Measurements from ENCODE around the gene RERE.

RERE gene

GRCh38 chr1:8495928-8496401 is 321.5 kb downstream of the RERE start (continued):
- TF ChIP-seq ZNF174 (tag by site-specific recombination; IDR thresholded peaks at IDR 0.05) (no peak), ZNF660 (tag by site-specific recombination; IDR thresholded peaks at IDR 0.05) (no peak), MZF1 (tag by site-specific recombination; IDR thresholded peaks at IDR 0.05; ENCODE audit: borderline replicate concordance) (no peak), ZNF114 (tag by site-specific recombination; IDR thresholded peaks at IDR 0.05) (no peak), REPIN1 (tag by site-specific recombination; IDR thresholded peaks at IDR 0.05; ENCODE audit: low read depth) (no peak), ZNF391 (tag by site-specific recombination; IDR thresholded peaks at IDR 0.05; ENCODE audit: borderline replicate concordance, low read depth) (no peak), ZNF830 (tag by site-specific recombination; IDR thresholded peaks at IDR 0.05; ENCODE audit: low read depth) (no peak), ZBTB21 (tag by site-specific recombination; IDR thresholded peaks at IDR 0.05) (no peak), OSR2 (tag by site-specific recombination; IDR thresholded peaks at IDR 0.05) (no peak), ZFP37 (tag by site-specific recombination; IDR thresholded peaks at IDR 0.05) (no peak), ZIC2 (tag by site-specific recombination; IDR thresholded peaks at IDR 0.05) (no peak), ZNF354C (tag by site-specific recombination; IDR thresholded peaks at IDR 0.05; ENCODE audit: borderline replicate concordance, low read depth) (no peak), ZNF362 (tag by site-specific recombination; IDR thresholded peaks at IDR 0.05) (0 out of 2 replicates have a peak, but pooled peaks have one; percentile 18), WT1 (tag by site-specific recombination; IDR thresholded peaks at IDR 0.05) (peak; percentile 54; the same call in 1 of the 2 replicates), PRDM2 (tag by site-specific recombination; IDR thresholded peaks at IDR 0.05; ENCODE audit: borderline replicate concordance) (no peak), ZNF335 (tag by site-specific recombination; conservative IDR thresholded peaks at IDR 0.05) (no peak), TRIM28 (IDR thresholded peaks at IDR 0.05; ENCODE audit: borderline replicate concordance, low read length) (no peak), ZNF610 (tag by site-specific recombination; IDR thresholded peaks at IDR 0.05; ENCODE audit: borderline replicate concordance) (no peak), ZNF776 (tag by site-specific recombination; IDR thresholded peaks at IDR 0.05; ENCODE audit: borderline replicate concordance) (no peak)
- TF ChIP-seq, protein P1, sequence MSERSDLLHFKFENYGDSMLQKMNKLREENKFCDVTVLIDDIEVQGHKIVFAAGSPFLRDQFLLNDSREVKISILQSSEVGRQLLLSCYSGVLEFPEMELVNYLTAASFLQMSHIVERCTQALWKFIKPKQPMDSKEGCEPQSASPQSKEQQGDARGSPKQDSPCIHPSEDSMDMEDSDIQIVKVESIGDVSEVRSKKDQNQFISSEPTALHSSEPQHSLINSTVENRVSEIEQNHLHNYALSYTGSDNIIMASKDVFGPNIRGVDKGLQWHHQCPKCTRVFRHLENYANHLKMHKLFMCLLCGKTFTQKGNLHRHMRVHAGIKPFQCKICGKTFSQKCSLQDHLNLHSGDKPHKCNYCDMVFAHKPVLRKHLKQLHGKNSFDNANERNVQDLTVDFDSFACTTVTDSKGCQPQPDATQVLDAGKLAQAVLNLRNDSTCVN (tag by site-specific recombination; optimal IDR thresholded peaks at IDR 0.05), result no peak
- TF ChIP-seq, protein P2, sequence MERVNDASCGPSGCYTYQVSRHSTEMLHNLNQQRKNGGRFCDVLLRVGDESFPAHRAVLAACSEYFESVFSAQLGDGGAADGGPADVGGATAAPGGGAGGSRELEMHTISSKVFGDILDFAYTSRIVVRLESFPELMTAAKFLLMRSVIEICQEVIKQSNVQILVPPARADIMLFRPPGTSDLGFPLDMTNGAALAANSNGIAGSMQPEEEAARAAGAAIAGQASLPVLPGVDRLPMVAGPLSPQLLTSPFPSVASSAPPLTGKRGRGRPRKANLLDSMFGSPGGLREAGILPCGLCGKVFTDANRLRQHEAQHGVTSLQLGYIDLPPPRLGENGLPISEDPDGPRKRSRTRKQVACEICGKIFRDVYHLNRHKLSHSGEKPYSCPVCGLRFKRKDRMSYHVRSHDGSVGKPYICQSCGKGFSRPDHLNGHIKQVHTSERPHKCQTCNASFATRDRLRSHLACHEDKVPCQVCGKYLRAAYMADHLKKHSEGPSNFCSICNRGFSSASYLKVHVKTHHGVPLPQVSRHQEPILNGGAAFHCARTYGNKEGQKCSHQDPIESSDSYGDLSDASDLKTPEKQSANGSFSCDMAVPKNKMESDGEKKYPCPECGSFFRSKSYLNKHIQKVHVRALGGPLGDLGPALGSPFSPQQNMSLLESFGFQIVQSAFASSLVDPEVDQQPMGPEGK (tag by site-specific recombination; IDR thresholded peaks at IDR 0.05), result peak; percentile 25; the same call in 1 of the 2 replicates

All from HEK293 (cell line).